ENCODE measurements around the gene ITPRID2. TPM values are rescaled to one million over a fixed set of nuclear protein-coding genes. Genes with fewer than 3 reads are reported as not detected.
"Not testable (repeated sequence)": the region's sequence is repeated elsewhere in the genome, so short reads cannot be mapped to it uniquely, and the experiment has no call there.

The ITPRID2 gene
- total RNA-seq, 2 donors from 2014 or later = 224 to 274 TPM

DNA sequence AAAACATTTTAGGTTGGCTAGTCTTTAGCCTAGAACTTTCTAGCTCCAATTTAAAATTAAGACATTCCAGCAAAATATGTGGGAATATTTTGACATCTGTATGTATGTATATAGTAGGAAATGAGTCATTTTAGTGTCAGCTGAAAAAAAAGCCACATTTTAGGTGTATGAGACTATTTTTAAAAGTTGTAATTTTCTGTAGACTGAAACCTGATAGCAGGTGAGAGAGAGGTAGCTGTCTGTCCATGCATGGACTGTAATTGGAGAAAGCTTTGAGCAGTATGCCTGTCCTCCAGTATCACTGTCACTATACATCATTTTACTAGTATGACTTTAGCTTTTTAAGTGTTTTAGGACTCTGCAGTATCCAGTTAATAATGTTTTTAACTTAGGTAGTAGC lies 68.0 kb downstream of the ITPRID2 start:
- no peak overlapping the region for H3K4me3 ChIP-seq
- H3K27me3 ChIP-seq = no peaks in the 10 kb centered on the region
- intact Hi-C loops (cut with DNase I) = no loop called here
- no peak for TF ChIP-seq POLR2A (IDR thresholded peaks at IDR 0.05)
- TF ChIP-seq, protein P1, sequence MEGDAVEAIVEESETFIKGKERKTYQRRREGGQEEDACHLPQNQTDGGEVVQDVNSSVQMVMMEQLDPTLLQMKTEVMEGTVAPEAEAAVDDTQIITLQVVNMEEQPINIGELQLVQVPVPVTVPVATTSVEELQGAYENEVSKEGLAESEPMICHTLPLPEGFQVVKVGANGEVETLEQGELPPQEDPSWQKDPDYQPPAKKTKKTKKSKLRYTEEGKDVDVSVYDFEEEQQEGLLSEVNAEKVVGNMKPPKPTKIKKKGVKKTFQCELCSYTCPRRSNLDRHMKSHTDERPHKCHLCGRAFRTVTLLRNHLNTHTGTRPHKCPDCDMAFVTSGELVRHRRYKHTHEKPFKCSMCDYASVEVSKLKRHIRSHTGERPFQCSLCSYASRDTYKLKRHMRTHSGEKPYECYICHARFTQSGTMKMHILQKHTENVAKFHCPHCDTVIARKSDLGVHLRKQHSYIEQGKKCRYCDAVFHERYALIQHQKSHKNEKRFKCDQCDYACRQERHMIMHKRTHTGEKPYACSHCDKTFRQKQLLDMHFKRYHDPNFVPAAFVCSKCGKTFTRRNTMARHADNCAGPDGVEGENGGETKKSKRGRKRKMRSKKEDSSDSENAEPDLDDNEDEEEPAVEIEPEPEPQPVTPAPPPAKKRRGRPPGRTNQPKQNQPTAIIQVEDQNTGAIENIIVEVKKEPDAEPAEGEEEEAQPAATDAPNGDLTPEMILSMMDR (IDR thresholded peaks at IDR 0.05) = no peak
- H3K4me1 ChIP-seq = peaks cover 6% of the 10 kb centered on the region
- no peak for ATAC-seq
- DNase-seq = no peak
- H3K27ac ChIP-seq = no peak overlapping the region
- H3K36me3 ChIP-seq (replicated peaks in 1 of 2; ENCODE audit: insufficient read depth in 1 of 2, low read depth in 2 of 2) = no peaks in the 10 kb centered on the region
- H3K9me3 ChIP-seq = no peaks in the 10 kb centered on the region

DNA sequence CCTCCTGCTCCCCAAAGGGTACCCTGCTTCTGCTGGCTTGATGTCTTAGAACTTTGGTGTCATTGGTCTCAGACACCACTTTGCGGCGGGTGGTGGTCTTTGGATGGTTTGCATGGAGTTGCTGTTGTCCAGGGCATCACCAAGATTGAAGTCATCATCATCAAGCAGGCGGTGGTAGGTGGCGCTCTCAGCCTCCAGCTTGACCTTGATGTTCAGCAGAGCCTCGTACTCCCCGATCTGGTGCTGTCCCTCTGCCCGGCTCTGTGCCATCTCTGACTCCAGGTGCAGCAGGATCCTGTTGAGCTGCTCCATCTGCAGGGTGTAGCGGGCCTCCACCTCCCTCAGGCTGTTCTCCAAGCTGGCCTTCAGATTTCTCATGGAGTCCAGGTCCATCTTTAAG lies 69.6 kb downstream of the ITPRID2 start:
- H3K27ac ChIP-seq; ATAC-seq; H3K27me3 ChIP-seq; intact Hi-C loops (cut with DNase I); H3K36me3 ChIP-seq (replicated peaks in 1 of 2; ENCODE audit: insufficient read depth in 1 of 2, low read depth in 2 of 2); H3K4me1 ChIP-seq; H3K9me3 ChIP-seq; H3K4me3 ChIP-seq; DNase-seq: not testable (repeated sequence)
- 84 to 87% methylated on average over 8 of the region's 8 CpGs for WGBS, 2 donors

DNA sequence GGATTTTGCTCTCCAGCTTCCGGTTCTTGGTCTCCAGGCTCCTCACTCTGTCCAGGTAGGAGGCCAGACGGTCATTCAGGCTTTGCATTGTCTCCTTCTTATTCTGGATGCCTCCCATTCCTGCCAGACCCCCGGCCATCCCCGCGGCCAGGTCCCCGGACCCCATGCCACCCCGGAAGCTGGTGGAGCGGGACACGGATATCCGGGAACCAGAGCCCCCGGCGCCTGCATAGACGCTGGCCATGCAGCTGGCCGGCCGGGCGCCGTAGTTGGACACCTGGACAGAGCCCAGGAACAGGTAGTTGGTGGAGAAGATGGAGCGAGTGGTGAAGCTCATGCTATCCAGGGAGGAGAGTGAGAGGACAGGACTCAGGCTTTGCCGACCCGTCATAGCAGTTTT lies 70.6 kb downstream of the ITPRID2 start:
- no peak for ATAC-seq
- 94 to 97% methylated on average over 16 to 20 of the region's 20 CpGs for WGBS, 2 donors
- Histone ChIP-seq H3K27me3 (no peaks in the 10 kb centered on the region), H3K9me3 (no peaks in the 10 kb centered on the region), H3K4me3 (no peak overlapping the region), H3K4me1 (peaks cover 6% of the 10 kb centered on the region), H3K36me3 (replicated peaks in 1 of 2; ENCODE audit: insufficient read depth in 1 of 2, low read depth in 2 of 2) (no peaks in the 10 kb centered on the region), H3K27ac (no peak overlapping the region)
- no peak for TF ChIP-seq POLR2A (IDR thresholded peaks at IDR 0.05)
- TF ChIP-seq, protein P1 (IDR thresholded peaks at IDR 0.05) = no peak
- DNase-seq = no peak
- intact Hi-C loops (cut with DNase I) = no loop called here

DNA sequence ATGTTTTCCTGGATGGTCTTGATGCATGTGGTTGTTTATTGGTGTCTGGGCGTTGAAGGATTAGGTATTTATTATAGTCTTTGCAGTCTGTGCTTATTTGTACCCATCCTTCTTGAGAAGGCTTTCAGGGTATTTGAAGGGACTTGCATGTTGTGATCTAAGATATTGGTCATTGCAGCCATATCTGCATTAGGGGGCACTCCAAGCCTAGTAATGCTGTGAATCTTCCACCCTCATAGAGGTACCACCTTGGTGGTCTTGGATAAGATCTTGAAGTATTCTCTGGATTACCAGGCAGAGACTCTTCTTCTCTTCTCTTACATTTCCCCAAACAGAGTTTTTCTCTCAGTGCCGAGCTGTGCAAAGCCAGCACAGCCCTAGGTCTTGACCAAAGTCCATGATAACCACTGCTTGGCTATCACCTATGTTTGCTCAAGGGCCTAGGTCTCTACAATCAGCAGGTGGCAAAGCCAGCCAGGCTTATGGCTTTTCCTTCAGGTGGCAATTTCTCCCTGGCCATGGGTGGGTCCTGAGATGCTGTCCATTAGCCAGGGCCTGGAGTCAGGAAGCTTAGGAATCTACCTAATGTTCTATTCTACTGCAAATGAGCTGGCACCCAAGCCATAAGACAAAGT lies 78.7 kb downstream of the ITPRID2 start:
- Histone ChIP-seq H3K27ac (peak overlapping the region in 1 of 4 donors; percentile 14), H3K27me3 (no peaks in the 10 kb centered on the region), H3K4me1 (peaks cover 14% of the 10 kb centered on the region), H3K36me3 (replicated peaks in 1 of 2; ENCODE audit: insufficient read depth in 1 of 2, low read depth in 2 of 2) (no peaks in the 10 kb centered on the region), H3K9me3 (no peaks in the 10 kb centered on the region), H3K4me3 (no peak overlapping the region)
- peak; percentile 89 for ATAC-seq
- DNase-seq = peak; percentile 36 to 76 (median 68)
- TF ChIP-seq POLR2A (IDR thresholded peaks at IDR 0.05) = no peak
- TF ChIP-seq, protein P1 (IDR thresholded peaks at IDR 0.05) = no peak
- intact Hi-C loops (cut with DNase I) = no loop called here
- WGBS, 2 donors = 40 to 70% methylated on average over 2 of the region's 2 CpGs

DNA sequence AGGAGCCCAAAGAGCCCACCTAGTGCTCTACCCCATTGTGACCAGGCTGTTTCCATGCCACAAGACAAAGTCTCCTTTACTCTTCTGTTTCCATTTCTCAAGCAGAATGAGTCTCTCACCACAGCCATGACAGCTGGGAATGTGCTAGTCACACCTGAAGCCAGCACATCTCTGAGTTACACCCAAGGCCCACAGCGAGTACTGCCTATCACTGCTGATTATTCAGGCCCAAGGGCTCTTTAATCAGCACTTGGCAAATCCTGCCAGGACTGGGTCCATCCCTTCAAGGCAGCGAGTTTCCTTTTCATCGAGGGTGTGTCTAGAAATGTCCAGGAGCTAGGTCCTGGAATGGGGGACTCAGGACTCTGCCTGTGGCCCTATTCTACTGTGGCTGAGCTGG lies 79.5 kb downstream of the ITPRID2 start:
- intact Hi-C loops (cut with DNase I) = no loop called here
- no peaks in the 10 kb centered on the region for H3K9me3 ChIP-seq
- TF ChIP-seq POLR2A (IDR thresholded peaks at IDR 0.05) = no peak
- TF ChIP-seq, protein P1 (IDR thresholded peaks at IDR 0.05) = no peak
- H3K27ac ChIP-seq = peak overlapping the region in 1 of 4 donors; percentile 14
- H3K27me3 ChIP-seq = no peaks in the 10 kb centered on the region
- ATAC-seq (no peak), DNase-seq (no peak)
- no peaks in the 10 kb centered on the region for H3K36me3 ChIP-seq (replicated peaks in 1 of 2; ENCODE audit: insufficient read depth in 1 of 2, low read depth in 2 of 2)
- 56 to 71% methylated on average over 3 of the region's 3 CpGs for WGBS, 2 donors
- H3K4me3 ChIP-seq = no peak overlapping the region
- H3K4me1 ChIP-seq = peaks cover 14% of the 10 kb centered on the region

Measured in body of pancreas (tissue), 4 donors.